Activated T-helper 2 cell treated with anti-CD3 and anti-CD28 coated beads, Interferon-gamma antibody, Interleukin-2, Interleukin-4, amounts not matched to agents 10 μg/mL and 5 μg/mL and 100 μg/mL, durations not matched to agents 14 hours and 24 hours and 36 hours (primary cell): ENCODE measurements around the gene SPRED3. TPM values are rescaled to one million over a fixed set of nuclear protein-coding genes. Genes with fewer than 3 reads are reported as not detected.

Source experiments
- total RNA-seq: library from RNA; stranded (reverse); gene quantifications from 2 replicates; pipeline ENCODE4 v1.2.3, GENCODE V29; 2022

Gene SPRED3
- total RNA-seq, 1 donor from 2014 or later, result 3.2 TPM

Other genes starting within 250 kb of the SPRED3 start
- gene DPF1, start 164.5 kb upstream of the SPRED3 start, total RNA-seq, result 3.2 and 3.4 TPM in 2 replicates
- 98.7 and 98.9 TPM in 2 replicates for gene PPP1R14A, start 132.3 kb upstream of the SPRED3 start, total RNA-seq
- 161 and 165 TPM in 2 replicates for gene SPINT2, start 124.1 kb upstream of the SPRED3 start, total RNA-seq
- gene C19orf33, start 84.4 kb upstream of the SPRED3 start, total RNA-seq, result 2.0 TPM in 1 of 2 replicates, not detected in the other
- gene YIF1B, start 72.8 kb upstream of the SPRED3 start, total RNA-seq, result 106 and 114 TPM in 2 replicates
- 27.3 TPM in 2 replicates for gene KCNK6, start 68.9 kb upstream of the SPRED3 start, total RNA-seq
- 4.7 and 4.8 TPM in 2 replicates for gene CATSPERG, start 52.9 kb upstream of the SPRED3 start, total RNA-seq
- gene PSMD8, start 14.1 kb upstream of the SPRED3 start, total RNA-seq, result 286 and 299 TPM in 2 replicates
- gene GGN, start 663 bp upstream of the SPRED3 start, total RNA-seq, result 0.71 TPM in 1 of 2 replicates, not detected in the other
- gene FAM98C, start 14.4 kb downstream of the SPRED3 start, total RNA-seq, result 32.7 and 34.5 TPM in 2 replicates
- gene RASGRP4, start 37.5 kb downstream of the SPRED3 start, total RNA-seq, result 17.6 and 20.0 TPM in 2 replicates
- 8.0 and 8.7 TPM in 2 replicates for gene RYR1, start 45.0 kb downstream of the SPRED3 start, total RNA-seq
- gene MAP4K1, start 229.3 kb downstream of the SPRED3 start, total RNA-seq, result 181 and 187 TPM in 2 replicates
- gene EIF3K, start 230.5 kb downstream of the SPRED3 start, total RNA-seq, result 285 and 287 TPM in 2 replicates